Mesenteric fat pad (tissue), 1 donor: ENCODE results near the gene KCNJ12. TPM values are rescaled to one million over a fixed set of nuclear protein-coding genes. Genes with fewer than 3 reads are reported as not detected.

Source experiments
- DNase-seq: peaks from one replicate; pipeline ENCODE4 v3.0.0-alpha.2; 2020; ENCODE audit warnings: low spot score
- total RNA-seq: library from RNA; stranded (reverse); fragmentation: NEBNext Ultra II Directional; extraction: Animal tissue kit (Norgen Biotek cat#: 25700); gene quantifications from one replicate; pipeline ENCODE4 v1.2.1, GENCODE V29; 2021
- donor health status: DM: yes; HTN: yes; CAD: no.

KCNJ12 gene
- total RNA-seq, 1 donor from 2014 or later: 2.5 TPM

DNA sequence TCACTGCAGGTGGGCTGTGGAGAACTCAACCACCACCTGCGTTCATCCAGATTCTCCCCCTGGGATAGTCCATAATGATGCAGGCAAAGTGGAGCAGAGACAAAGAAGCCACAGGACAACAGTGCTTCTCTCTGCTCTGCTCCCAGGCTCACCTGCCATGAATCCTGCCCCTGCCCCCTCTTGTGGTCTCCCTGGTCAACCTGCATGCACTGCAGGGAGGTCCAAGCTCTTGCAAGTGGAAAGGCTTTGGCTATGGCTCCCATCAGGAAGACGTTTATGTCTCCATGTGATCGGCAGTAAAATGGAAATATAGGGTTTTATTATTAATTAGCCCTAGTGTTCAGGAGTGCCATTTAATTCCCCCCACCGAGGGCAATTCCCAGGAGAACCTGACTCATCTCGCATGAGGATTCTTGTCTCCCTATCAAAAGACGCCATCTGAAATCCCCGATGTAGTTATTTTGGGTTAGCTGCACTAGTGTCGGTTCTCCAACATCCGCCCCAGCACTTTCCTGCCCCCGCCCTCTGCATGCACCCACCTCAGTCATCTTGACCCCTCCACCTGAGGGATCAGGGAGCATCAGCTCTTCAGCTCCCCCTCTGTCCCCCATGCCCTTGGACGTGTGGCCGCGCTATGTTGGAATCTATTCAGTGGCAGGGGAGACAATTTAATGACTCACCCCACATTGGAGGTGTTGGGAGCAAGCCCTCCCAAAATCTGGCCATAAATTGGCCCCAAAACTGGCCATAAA, 91.8 kb downstream of the KCNJ12 start:
- DNase-seq: no peak

Other genes starting within 250 kb of the KCNJ12 start
- gene DHRS7B, start 249.4 kb upstream of the KCNJ12 start, total RNA-seq: 34.4 TPM
- 37.9 TPM for gene TMEM11, start 162.2 kb upstream of the KCNJ12 start, total RNA-seq
- gene NATD1, start 122.9 kb upstream of the KCNJ12 start, total RNA-seq: 17.4 TPM
- 103 TPM for gene MAP2K3, start 91.6 kb upstream of the KCNJ12 start, total RNA-seq